Measurements from ENCODE around the gene EPOP. TPM values are rescaled to one million over a fixed set of nuclear protein-coding genes. Genes with fewer than 3 reads are reported as not detected.

EPOP gene
- total and polyA plus RNA-seq, 2 of the 13 experiments (the other 11 are each of a cell fraction or from before 2014, with no cell fraction given), result 14.7 to 37.8 TPM

- TF ChIP-seq ZBTB37 (CRISPR knock-in tag; IDR thresholded peaks at IDR 0.05) (0 out of 2 replicates have a peak, but pooled peaks have one; percentile 34), SNRNP70 (IDR thresholded peaks at IDR 0.05; ENCODE audit: low read depth, low read length) (no peak), ZNF503 (CRISPR knock-in tag; IDR thresholded peaks at IDR 0.05) (no peak), PRDM4 (CRISPR knock-in tag; IDR thresholded peaks at IDR 0.05; ENCODE audit: borderline replicate concordance) (peak; percentile 73; the same call in 1 of the 2 replicates), ZNF12 (CRISPR knock-in tag; IDR thresholded peaks at IDR 0.05) (no peak; the same call in 1 of the 2 replicates), ZNF574 (CRISPR knock-in tag; IDR thresholded peaks at IDR 0.05) (peak; percentile 92), ZNF263 (CRISPR knock-in tag; IDR thresholded peaks at IDR 0.05) (peak; percentile 70), ZNF276 (CRISPR knock-in tag; IDR thresholded peaks at IDR 0.05; ENCODE audit: low read depth) (no peak; the same call in 1 of the 2 replicates), POLR2AphosphoS5 (IDR thresholded peaks at IDR 0.05; ENCODE audit: low read depth, low read length) (peak; percentile 83), ZNF614 (CRISPR knock-in tag; IDR thresholded peaks at IDR 0.05; ENCODE audit: borderline replicate concordance) (peak; percentile 78; the same call in 1 of the 2 replicates), BCLAF1 (IDR thresholded peaks at IDR 0.05) (no peak), ZNF460 (CRISPR knock-in tag; IDR thresholded peaks at IDR 0.05; ENCODE audit: borderline replicate concordance) (no peak)
These were observed 27.6 kb upstream of the EPOP start (continued) for GRCh38 chr17:38702166-38702915.
